Trophoblast cell (in vitro differentiated cells and primary cell): ENCODE data around the gene FKBP5.
"Not testable (repeated sequence)": the region's sequence is repeated elsewhere in the genome, so short reads cannot be mapped to it uniquely, and the experiment has no call there.

ENCODE experiments used
- DNase-seq, 2 donors: peaks; one replicate each; pipeline ENCODE4 v3.0.0-alpha.2; 2016
- H2AFZ ChIP-seq: 2 replicates; pipeline ENCODE4 v1.6.1; 2013; ENCODE audit warnings: low read length, moderate library complexity, mild to moderate bottlenecking; ENCODE audit not compliant: insufficient read depth, poor library complexity
- H2AK5ac ChIP-seq: 2 replicates; pipeline ENCODE4 v1.6.1; 2013; ENCODE audit warnings: mild to moderate bottlenecking, low read length
- H2BK120ac ChIP-seq: 2 replicates; pipeline ENCODE4 v1.6.1; 2013; ENCODE audit warnings: low read length, mild to moderate bottlenecking, moderate library complexity; ENCODE audit not compliant: insufficient read depth, poor library complexity
- H2BK12ac ChIP-seq: 2 replicates; pipeline ENCODE4 v1.6.1; 2013; ENCODE audit warnings: mild to moderate bottlenecking, low read length, moderate library complexity
- H2BK5ac ChIP-seq: 2 replicates; pipeline ENCODE4 v1.6.1; 2013; ENCODE audit warnings: low read length, low read depth, moderate library complexity, mild to moderate bottlenecking; ENCODE audit not compliant: poor library complexity
- H3K14ac ChIP-seq: 2 replicates; pipeline ENCODE4 v1.6.1; 2013; ENCODE audit warnings: mild to moderate bottlenecking, low read length
- H3K18ac ChIP-seq: 2 replicates; pipeline ENCODE4 v1.6.1; 2013; ENCODE audit warnings: mild to moderate bottlenecking, low read length
- H3K23ac ChIP-seq: 2 replicates; pipeline ENCODE4 v1.6.1; 2013; ENCODE audit warnings: low read length
- H3K27ac ChIP-seq: 2 replicates; pipeline ENCODE4 v1.5.1; 2013; ENCODE audit warnings: low read depth, mild to moderate bottlenecking, inconsistent platforms, low read length, moderate library complexity
- H3K27me3 ChIP-seq: 2 replicates; pipeline ENCODE4 v1.6.1; 2013; ENCODE audit warnings: inconsistent platforms, mild to moderate bottlenecking, low read length, moderate library complexity; ENCODE audit not compliant: insufficient read depth
- H3K36me3 ChIP-seq, 2 experiments: 1 replicate in 1 of 2; 2 replicates in 1 of 2; pipeline ENCODE4 v1.6.1; 2013; ENCODE audit warnings: low read length in 2 of 2, mild to moderate bottlenecking in 2 of 2, moderate library complexity in 1 of 2; ENCODE audit not compliant: insufficient read depth in 2 of 2, control insufficient read depth in 1 of 2
- H3K4ac ChIP-seq: 2 replicates; pipeline ENCODE4 v1.6.1; 2013; ENCODE audit warnings: low read depth, mild to moderate bottlenecking, low read length, moderate library complexity
- H3K4me1 ChIP-seq, 2 experiments: 1 replicate in 1 of 2; 2 replicates in 1 of 2; pipeline ENCODE4 v1.6.1; 2013; ENCODE audit warnings: low read length in 2 of 2, mild to moderate bottlenecking in 2 of 2, moderate library complexity in 1 of 2; ENCODE audit not compliant: insufficient read depth in 2 of 2, control insufficient read depth in 1 of 2
- H3K4me2 ChIP-seq: 2 replicates; pipeline ENCODE4 v1.6.1; 2013; ENCODE audit warnings: inconsistent platforms, mild to moderate bottlenecking, low read length, moderate library complexity
- H3K4me3 ChIP-seq: 2 replicates; pipeline ENCODE4 v1.5.1; 2013; ENCODE audit warnings: mild to moderate bottlenecking, low read depth, low read length, inconsistent platforms
- H3K79me1 ChIP-seq: one replicate; pipeline ENCODE4 v1.6.1; 2013; ENCODE audit warnings: low read length
- H3K79me2 ChIP-seq: 2 replicates; pipeline ENCODE4 v1.6.1; 2013; ENCODE audit warnings: low read length, mild to moderate bottlenecking; ENCODE audit not compliant: control insufficient read depth, insufficient read depth, poor library complexity
- H3K9ac ChIP-seq: 2 replicates; pipeline ENCODE4 v1.6.1; 2013; ENCODE audit warnings: mild to moderate bottlenecking, low read length
- H3K9me3 ChIP-seq: 2 replicates; pipeline ENCODE4 v1.6.1; 2013; ENCODE audit warnings: low read depth, mild to moderate bottlenecking, control low read depth, inconsistent platforms, low read length; ENCODE audit not compliant: insufficient read depth
- H4K12ac ChIP-seq: 2 replicates; pipeline ENCODE4 v1.6.1; 2013; ENCODE audit warnings: low read depth, mild to moderate bottlenecking, low read length, moderate library complexity
- H4K8ac ChIP-seq: 2 replicates; pipeline ENCODE4 v1.6.1; 2013; ENCODE audit warnings: low read depth, mild to moderate bottlenecking, low read length, moderate library complexity
- H4K91ac ChIP-seq: one replicate; pipeline ENCODE4 v1.6.1; 2013; ENCODE audit warnings: low read depth, mild to moderate bottlenecking, low read length, moderate library complexity
- WGBS: extraction: QIAGEN DNeasy Blood & Tissue Kit; methylation state at CpG from one replicate; pipeline ENCODE4 v1.1.7; 2013; ENCODE audit warnings: missing lambda C conversion rate; ENCODE audit not compliant: insufficient read length, insufficient coverage; ENCODE audit errors: extremely low coverage; 5-methylcytosine and 5-hydroxymethylcytosine counted together

The FKBP5 gene

DNA sequence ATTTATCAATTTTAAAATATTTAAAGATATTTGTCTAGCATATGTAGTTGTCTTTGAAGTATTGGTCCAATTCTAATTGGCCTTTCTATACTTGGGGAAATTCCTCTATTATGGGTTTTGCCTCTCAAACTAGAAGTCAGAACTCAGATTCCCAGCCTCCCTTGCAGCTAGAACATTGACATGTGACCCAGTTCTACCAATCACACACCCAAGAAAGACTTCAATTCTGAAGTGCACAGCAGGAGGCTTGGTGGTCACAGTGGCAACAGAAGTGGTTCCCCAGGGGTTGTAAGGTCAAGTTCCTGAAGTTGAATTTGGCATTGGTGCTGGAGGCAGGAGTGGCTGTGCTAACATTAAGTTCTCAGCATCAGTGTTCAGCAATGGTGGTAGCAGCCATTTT, 14.8 kb upstream of the FKBP5 start:
- H3K18ac ChIP-seq = no peak overlapping the region
- no peak overlapping the region for H4K12ac ChIP-seq
- no peak for DNase-seq
- H3K9ac ChIP-seq = no peak overlapping the region
- no peaks in the 10 kb centered on the region for H3K79me2 ChIP-seq
- peaks cover 2% of the 10 kb centered on the region for H3K9me3 ChIP-seq
- H3K14ac ChIP-seq = no peak overlapping the region
- H3K79me1 ChIP-seq = no peaks in the 10 kb centered on the region
- no peak overlapping the region for H3K27ac ChIP-seq
- H3K4ac ChIP-seq = no peak overlapping the region
- no peaks in the 10 kb centered on the region for H3K27me3 ChIP-seq
- no peak overlapping the region for H2AFZ ChIP-seq
- H2AK5ac ChIP-seq = no peak overlapping the region
- H3K4me2 ChIP-seq = no peak overlapping the region
- H3K36me3 ChIP-seq = no peaks in the 10 kb centered on the region
- H2BK5ac ChIP-seq = no peak overlapping the region
- H2BK120ac ChIP-seq = no peak overlapping the region
- no peak overlapping the region for H2BK12ac ChIP-seq
- no peak overlapping the region for H4K8ac ChIP-seq
- no peak overlapping the region for H3K23ac ChIP-seq
- no peak overlapping the region for H4K91ac ChIP-seq
- H3K4me1 ChIP-seq = no peaks in the 10 kb centered on the region
- H3K4me3 ChIP-seq = no peak overlapping the region

DNA sequence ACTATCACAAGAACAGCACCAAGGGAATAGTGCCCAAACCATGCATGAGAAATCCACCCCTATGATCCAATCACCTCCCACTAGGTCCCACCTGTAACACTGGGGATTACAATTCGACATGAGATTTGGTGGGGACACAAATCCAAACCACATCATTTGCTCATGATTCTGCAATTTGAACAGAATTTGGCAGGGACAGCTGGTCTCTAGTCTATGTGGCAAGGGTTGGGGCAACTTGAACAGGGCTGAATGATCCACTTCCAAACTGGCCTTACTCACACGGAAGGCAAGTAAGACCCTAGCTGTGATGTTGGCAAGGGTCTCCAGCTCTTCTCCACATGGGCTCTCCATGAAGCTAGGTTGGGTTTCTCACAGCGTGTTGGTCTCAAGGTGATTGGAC, 10.1 kb upstream of the FKBP5 start:
- no peak overlapping the region for H3K4me2 ChIP-seq
- H3K9me3 ChIP-seq = peaks cover 2% of the 10 kb centered on the region
- H2BK120ac ChIP-seq = no peak overlapping the region
- H3K4me1 ChIP-seq = no peaks in the 10 kb centered on the region
- H3K23ac ChIP-seq = no peak overlapping the region
- no peak for DNase-seq
- H2BK12ac ChIP-seq = no peak overlapping the region
- no peak overlapping the region for H2AK5ac ChIP-seq
- H3K36me3 ChIP-seq = no peaks in the 10 kb centered on the region
- no peak overlapping the region for H3K27ac ChIP-seq
- no peaks in the 10 kb centered on the region for H3K79me1 ChIP-seq
- H3K4ac ChIP-seq = no peak overlapping the region
- no peak overlapping the region for H4K91ac ChIP-seq
- H3K14ac ChIP-seq = no peak overlapping the region
- H3K27me3 ChIP-seq = no peaks in the 10 kb centered on the region
- WGBS = no CpG with 5 or more reads among the region's 3 CpGs
- no peaks in the 10 kb centered on the region for H3K79me2 ChIP-seq
- no peak overlapping the region for H3K18ac ChIP-seq
- H3K9ac ChIP-seq = no peak overlapping the region
- H2BK5ac ChIP-seq = no peak overlapping the region
- no peak overlapping the region for H3K4me3 ChIP-seq
- H4K12ac ChIP-seq = no peak overlapping the region
- no peak overlapping the region for H4K8ac ChIP-seq
- H2AFZ ChIP-seq = no peak overlapping the region

DNA sequence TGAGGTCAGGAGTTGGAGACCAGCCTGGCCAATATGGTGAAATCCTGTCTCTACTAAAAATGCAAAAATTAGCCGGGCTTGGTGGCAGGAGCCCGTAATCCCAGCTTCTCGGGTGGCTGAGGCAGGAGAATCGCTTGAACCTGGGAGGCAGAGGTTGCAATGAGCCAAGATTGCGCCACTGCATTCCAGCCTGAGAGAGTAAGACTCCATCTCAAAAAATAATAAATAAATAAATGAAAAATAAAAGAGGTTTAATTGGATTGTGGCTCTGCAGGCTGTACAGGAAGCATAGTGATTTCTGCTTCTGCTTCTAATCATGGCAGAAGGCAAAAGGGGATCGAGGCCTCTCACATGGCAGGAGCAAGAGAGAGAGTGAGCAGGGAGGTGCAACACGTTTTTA, 9.7 kb upstream of the FKBP5 start:
- not testable (repeated sequence) for H4K12ac ChIP-seq, H3K79me1 ChIP-seq, H2AFZ ChIP-seq, H3K27me3 ChIP-seq, H3K4me3 ChIP-seq, H3K23ac ChIP-seq, H3K9me3 ChIP-seq, H3K9ac ChIP-seq, H3K14ac ChIP-seq, H2BK5ac ChIP-seq, H3K79me2 ChIP-seq, H3K4me2 ChIP-seq, H4K8ac ChIP-seq, H3K27ac ChIP-seq, H2BK12ac ChIP-seq, H3K4me1 ChIP-seq, H4K91ac ChIP-seq, H3K36me3 ChIP-seq, H3K4ac ChIP-seq, H2AK5ac ChIP-seq, H2BK120ac ChIP-seq, H3K18ac ChIP-seq, DNase-seq
- no CpG with 5 or more reads among the region's 7 CpGs for WGBS

DNA sequence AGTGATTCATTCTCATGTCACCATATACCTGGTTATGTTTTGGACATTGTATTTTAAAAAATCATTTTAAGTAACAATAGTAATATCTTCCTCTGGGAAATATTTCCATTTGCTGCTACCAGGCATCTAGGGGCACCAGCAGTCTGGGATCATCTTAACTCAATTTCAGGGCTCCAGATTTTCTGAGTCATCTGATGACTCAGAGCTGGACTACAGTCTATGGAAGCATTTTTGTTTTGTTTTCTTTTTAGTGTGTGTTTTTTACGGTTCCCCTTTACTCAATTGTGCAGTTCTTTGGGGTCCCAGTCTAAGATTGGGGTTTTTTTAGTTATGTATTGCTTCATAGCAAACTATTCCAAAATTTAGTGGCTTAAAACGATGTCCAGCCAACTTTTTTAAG, 5.7 kb upstream of the FKBP5 start:
- Histone ChIP-seq H3K79me1 (no peaks in the 10 kb centered on the region), H4K12ac (no peak overlapping the region), H3K79me2 (no peaks in the 10 kb centered on the region), H3K4me1 (no peaks in the 10 kb centered on the region), H4K8ac (no peak overlapping the region), H3K9ac (no peak overlapping the region), H2BK12ac (no peak overlapping the region), H4K91ac (no peak overlapping the region), H3K36me3 (no peaks in the 10 kb centered on the region), H2AFZ (no peak overlapping the region), H3K4ac (no peak overlapping the region), H3K9me3 (no peaks in the 10 kb centered on the region), H2BK5ac (no peak overlapping the region), H2AK5ac (no peak overlapping the region), H3K4me3 (no peak overlapping the region), H3K27me3 (no peaks in the 10 kb centered on the region), H3K4me2 (no peak overlapping the region), H3K18ac (no peak overlapping the region), H3K27ac (no peak overlapping the region), H3K14ac (no peak overlapping the region), H3K23ac (no peak overlapping the region), H2BK120ac (no peak overlapping the region)
- DNase-seq = peak; percentile 17 to 51
- WGBS = no CpG with 5 or more reads among the region's 2 CpGs
